GM19452 (cell line): ENCODE measurements around the gene DAZAP1.
"Not testable (repeated sequence)": the region's sequence is repeated elsewhere in the genome, so short reads cannot be mapped to it uniquely, and the experiment has no call there.

Source experiments
- ATAC-seq: cut with Tn5 transposase; IDR thresholded peaks from one replicate; pipeline ENCODE4 v1.9.1; 2021; ENCODE audit not compliant: unreplicated experiment

The DAZAP1 gene

DNA sequence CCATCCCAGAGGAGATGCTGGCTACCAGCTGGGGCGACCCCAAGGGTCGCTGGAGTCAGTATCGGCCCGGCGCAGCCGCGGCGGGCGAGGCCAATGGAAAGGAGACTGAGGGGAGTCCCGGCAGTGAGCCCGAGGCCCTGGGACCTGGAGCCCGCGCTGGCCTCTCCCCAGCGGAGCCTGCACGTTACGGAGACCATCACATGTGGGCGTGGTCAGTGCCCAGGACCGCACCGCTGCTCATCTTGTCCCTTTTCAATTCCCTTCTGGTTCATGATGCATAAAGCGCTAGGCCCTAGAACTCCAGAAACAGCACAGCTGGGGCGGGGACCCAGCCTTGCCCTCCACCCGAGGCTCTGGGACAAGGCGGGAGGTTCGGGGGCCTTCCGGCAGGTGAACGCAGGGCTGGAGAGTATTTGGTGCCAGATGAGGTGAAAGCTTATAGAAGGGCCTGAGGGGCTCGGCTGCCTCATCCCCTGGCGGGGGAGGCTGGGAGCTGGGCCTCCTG is 63.7 kb downstream of the DAZAP1 start:
- no peak for ATAC-seq

- ATAC-seq: no peak
Measured at GRCh38 chr19:1471515-1472160, 64.3 kb downstream of the DAZAP1 start.

GRCh38 chr19:1472231-1473084 is 65.1 kb downstream of the DAZAP1 start:
- no peak for ATAC-seq

- ATAC-seq: no peak
Measured at GRCh38 chr19:1473085-1473851, 65.9 kb downstream of the DAZAP1 start.

DNA sequence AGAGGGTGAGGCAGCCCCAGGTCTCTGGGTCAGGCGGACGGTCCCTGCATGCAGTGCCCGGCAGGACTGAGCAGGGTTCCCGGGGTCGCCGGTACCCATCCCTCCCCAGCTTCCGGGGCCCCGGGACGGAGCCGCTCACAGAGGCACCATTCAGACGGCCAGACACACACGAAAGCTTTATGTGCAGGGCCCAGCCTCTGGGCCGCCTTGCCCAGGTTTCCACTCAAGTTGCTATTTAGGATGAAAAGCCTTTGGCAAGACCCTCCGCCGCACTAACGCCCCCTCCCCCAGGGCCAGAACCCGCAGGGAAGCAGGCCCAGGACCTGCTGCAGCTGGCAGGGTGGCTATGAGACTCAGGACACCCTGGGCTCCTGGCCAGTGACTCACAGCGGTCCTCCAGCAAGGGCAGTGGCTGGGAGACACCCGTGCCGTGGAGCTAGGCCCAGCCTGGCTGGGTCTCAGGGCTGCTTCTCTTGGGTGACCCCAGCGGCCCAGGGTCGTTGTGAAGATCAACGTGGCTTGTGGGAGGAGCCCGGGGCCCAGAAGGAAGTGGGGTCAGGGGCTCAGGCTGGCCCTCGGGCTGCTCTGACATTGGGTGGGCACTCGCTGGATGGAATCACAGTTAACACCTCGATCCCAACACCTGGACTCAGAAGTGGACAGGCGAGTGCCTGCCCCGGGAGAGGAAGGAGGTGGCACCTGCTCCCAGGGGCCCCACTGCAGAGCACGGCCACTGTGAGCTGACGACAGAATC is 66.8 kb downstream of the DAZAP1 start:
- ATAC-seq: no peak

DNA sequence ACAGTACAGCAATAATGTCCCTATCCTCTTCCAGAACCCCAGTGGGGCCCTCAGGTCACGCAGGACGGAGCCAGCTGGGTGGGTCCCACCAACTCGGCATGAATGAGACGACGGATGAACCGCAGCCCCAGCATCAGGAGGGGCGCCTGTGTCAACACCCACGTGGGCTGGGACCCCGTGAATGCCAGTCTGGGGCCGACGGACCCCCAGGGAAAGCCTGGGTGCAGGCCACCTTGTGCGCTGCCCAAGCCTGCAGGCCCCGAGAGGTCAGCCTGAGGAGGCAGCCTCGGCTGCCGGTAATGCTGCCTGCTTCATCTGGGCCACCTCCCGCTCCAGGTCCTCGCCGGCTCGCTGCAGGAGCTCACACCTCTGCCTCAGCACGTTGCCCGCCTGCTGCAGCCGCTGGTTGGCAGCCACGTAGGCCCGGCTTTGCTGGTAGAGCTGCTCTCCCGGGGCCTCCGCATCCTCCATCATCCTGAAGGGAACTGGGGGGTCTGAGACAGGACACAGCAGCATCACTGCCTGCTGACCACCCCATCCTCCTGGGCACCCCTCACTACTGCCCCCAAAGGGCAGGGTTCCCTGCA is 67.5 kb downstream of the DAZAP1 start:
- no peak for ATAC-seq

DNA sequence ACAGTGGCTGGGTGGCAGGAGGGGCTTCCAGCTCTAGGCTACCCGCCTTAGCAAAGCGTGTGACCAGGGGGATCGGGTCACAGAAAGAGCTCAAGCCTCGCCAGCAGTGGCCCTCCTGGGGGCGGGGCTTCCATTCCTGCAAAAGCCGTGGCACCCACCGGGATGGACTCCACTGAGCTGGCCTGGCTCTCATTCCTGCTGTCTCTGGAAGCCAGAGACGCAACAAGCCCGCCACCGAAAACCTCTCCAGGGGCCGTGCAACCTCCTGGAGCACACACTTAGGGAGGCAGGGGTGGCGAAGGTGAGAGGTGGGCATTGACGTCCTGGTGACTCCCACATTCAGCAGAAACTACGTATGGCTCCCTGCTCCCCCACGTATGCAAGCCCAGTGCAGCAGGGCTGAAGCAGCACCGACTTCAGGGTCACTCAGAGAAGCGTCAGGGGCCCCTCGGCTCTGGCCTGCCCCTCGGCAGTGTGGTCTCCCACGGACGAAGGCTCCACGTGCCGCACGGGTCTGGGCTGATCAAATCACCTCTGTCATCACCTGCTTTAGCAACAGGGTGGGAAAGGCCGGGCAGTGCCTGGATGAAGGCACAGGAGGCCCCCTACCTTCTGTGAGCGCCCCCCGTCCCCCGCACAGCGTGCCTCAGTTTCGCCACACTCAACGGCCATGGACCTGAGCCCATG is 68.5 kb downstream of the DAZAP1 start:
- ATAC-seq: no peak

- not testable (repeated sequence) for ATAC-seq
Measured at GRCh38 chr19:1477056-1477455, 69.7 kb downstream of the DAZAP1 start.

- ATAC-seq: peak; percentile 87
Measured at GRCh38 chr19:1478934-1479707, 71.7 kb downstream of the DAZAP1 start, which contains the start of gene C19orf25. C19orf25 (minus strand) TSS chr19:1479215; CDS start chr19:1478903, 312 bp downstream.

GRCh38 chr19:1481224-1481892 is 74.0 kb downstream of the DAZAP1 start:
- no peak for ATAC-seq

DNA sequence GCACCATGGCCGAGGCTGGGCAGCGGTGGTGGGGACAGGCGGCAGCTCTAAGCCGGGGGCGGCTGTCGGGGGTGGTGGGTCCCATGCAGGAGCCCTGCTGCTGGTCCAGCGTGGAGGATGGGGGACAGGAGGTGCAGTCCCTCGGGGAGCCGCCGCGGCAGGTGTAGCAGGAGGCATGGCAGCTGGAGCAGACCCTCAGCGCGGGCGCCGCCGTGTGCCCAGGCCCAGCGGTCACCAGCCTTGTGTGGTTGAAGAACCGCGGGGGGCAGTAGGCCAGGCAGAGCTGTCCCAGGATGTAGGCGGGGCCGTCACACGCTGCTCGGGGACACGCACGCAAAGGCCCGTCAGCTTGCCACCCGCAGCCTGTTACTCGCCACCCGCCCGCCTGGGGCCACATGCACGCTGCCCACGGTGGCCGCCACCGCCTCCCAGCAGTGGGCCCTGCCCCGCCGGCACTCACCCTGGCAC is 74.5 kb downstream of the DAZAP1 start:
- ATAC-seq: no peak

DNA sequence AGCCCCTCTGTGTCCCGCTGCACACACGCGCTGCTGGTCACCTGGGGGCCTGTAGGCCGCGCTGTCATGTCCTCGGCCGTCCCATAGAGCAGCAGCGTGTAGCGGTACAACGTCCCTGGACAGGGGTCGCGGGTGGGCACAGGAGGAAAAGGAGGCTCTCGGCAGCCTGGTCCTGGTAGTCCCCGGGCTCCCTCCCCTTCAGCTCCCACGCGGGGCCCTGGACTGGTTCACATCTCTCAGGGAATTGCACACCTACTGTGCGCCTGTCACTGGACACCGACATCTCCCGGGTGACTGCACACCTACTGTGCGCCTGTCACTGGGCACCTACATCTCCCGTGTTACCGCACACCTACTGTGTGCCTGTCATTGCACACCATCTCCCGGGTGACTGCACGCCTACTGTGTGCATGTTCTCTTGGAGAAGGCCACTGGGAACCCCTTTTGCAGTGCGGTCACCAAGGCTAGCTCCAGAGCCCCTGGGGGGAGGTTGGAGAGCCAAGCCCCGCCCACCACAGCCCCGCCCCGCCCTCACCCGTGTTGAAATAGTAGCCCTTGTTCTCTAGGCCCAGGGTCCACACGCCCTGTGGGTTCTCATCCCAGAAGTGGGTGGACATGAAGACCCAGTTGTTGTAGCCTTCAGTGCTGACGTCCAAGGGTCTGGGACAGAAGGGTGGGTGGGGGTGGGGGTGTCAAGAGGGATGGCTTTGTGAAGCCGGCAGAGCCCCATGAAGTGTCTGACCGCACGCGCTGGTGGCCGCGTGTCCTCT is 75.2 kb downstream of the DAZAP1 start:
- no peak for ATAC-seq

DNA sequence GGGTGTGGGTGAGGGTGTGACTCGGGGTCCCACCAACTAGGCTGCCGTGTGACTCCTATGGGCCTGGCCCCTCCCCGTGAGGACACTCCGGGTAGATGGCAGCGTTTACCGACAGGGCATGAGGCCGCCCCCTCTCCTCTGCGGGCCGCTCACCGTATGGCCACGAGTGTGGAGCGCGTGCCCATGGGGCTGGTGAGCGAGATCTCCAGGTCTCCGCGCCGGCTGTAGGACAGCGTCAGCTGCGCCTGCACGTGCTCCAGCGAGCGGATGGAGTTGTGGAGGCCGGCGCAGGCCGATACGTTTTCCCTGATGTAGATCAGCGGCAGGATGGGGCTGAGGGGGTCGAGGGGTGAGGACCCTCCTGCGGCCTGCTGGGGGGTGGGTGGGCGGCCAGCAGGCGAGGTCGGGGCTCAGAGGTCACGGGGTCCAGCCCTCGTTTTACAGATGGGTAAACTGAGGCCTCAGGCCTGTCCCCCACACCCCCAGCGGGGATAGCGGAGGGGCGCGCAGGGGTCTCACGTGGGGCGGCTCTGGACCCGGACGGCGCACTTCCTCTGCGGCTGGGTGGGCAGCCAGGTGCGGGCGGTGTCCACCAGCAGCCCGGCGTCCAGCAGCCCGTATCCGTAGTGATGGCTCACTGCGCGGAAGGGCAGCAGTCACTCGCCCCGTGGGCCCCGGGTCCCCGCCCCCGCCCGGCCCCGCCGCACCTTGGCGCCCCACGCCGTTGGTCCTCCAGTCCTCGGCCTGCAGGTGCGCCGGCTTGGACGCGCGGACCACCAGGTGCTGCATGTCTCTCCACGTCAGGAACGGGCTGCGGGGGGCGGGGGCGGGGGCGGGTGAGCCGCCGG is 76.0 kb downstream of the DAZAP1 start:
- no peak for ATAC-seq

GRCh38 chr19:1483979-1484428 is 76.6 kb downstream of the DAZAP1 start:
- no peak for ATAC-seq
